Bone marrow (tissue), 2 donors: ENCODE measurements around the gene NLRC4.
"Not testable (repeated sequence)": the region's sequence is repeated elsewhere in the genome, so short reads cannot be mapped to it uniquely, and the experiment has no call there.

Experiments used
- DNase-seq, 2 donors: peaks; one replicate each; lab custom pipeline; 2025; lab: John Stamatoyannopoulos, UW

Gene NLRC4

DNA sequence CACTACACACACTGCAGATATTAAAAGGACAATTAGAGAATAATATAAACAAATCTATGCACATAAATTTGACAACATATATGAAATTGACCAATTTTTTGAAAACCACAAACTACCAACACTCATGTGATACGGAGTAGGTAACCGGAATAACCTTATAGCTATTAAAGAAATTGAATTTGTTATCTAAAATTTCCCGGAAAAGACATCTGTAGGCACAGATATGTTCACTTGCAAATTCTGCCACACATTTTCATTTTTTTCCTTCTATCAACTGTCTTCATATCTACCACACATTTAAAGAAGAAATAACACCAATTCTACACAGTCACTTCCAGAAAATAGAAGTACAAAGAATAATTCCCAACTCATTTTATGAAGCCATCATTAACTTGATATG is 22.4 kb downstream of the NLRC4 start:
- no peak for DNase-seq

- no peak for DNase-seq
Observed at GRCh38 chr2:32237996-32238395, 26.7 kb downstream of the NLRC4 start.

DNA sequence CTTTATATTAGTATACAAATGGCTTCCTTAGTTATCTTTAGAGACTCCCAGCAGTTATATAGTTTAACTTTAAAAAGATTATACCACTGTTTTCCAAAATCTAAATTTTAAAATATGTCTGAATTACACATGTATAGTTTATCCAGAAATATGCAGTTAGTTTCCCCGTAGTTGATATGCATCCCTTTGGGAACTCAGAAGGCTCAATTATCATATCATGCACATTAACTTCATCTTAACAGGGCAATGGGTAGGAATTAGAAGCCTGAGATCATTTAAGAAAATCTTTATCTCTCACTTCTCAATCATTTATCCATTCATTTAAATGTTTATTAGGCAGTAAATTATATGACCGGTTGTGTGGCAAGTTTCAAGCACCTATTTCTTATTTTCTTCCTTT is 27.2 kb downstream of the NLRC4 start:
- DNase-seq = no peak

- DNase-seq = no peak
Observed at GRCh38 chr2:32235315-32235714, 29.4 kb downstream of the NLRC4 start.

- DNase-seq = no peak
Observed at GRCh38 chr2:32231959-32232358, 32.7 kb downstream of the NLRC4 start.

- no peak for DNase-seq
Observed at GRCh38 chr2:32229635-32230034, 35.1 kb downstream of the NLRC4 start.

DNA sequence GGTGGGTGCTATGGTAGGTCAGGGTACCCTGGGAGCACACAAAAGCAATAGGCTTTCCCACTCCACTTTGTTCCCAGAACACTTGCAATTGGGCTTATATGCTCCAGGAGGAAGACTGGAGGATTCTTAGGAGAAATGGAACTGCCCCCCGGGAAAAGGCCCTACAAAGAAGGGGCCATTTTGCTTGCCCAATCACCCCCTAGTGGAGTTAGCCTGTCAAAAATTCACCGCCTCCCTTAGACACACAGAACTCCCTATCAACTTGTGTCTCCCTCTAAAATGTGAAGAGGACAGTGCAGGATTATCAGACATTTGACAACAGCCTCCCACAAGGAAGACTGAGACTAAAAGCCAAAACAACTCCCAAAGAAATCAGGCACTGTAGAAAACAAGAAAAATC is 36.5 kb downstream of the NLRC4 start:
- no peak for DNase-seq

- DNase-seq = no peak
Observed at GRCh38 chr2:32227492-32227891, 37.2 kb downstream of the NLRC4 start.

- no peak for DNase-seq
Observed at GRCh38 chr2:32222966-32223365, 41.7 kb downstream of the NLRC4 start.

- no peak for DNase-seq
Observed at GRCh38 chr2:32220445-32220844, 44.2 kb downstream of the NLRC4 start.

DNA sequence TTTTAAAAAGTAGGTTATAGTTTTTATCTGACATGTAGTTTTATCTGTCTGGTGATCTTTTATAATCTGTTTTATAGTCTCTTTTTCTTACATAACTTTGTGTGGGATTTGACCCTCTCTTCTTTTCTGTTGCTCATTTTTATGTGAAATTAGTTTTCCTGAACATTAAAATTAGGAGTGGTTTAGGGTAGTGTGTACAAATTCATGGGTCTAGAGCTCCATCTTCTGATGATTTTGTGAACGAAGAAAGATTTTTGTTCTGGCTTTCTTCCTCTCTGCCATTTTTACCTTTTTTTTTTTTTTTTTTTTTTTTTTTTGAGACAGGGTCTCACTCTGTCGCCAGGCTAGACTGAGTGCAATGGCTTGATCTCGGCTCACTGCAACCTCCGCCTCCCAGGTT is 52.4 kb downstream of the NLRC4 start:
- no peak for DNase-seq

- no peak for DNase-seq
Observed at GRCh38 chr2:32210767-32211408, 53.8 kb downstream of the NLRC4 start.

- DNase-seq = not testable (repeated sequence)
Observed at GRCh38 chr2:32203428-32203827, 61.3 kb downstream of the NLRC4 start.

DNA sequence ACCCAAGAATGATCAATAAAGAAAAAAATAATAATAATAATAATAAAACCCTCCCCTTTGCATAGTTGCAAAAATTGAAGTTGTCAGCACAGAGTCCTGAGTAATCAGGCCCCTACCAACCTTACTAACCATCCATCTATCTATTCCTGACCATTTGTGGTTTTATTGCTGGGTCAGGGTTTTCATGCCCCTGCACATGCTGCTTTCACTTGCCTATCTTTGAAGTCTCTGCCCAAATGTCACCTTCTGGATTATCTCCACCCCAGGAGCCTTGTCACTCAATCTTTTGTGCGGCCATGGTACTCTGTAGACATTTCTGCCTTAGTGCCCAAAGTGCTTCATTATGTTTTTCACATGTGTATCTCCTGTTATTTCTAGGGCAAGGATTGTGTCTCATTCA is 63.9 kb downstream of the NLRC4 start:
- DNase-seq = no peak

DNA sequence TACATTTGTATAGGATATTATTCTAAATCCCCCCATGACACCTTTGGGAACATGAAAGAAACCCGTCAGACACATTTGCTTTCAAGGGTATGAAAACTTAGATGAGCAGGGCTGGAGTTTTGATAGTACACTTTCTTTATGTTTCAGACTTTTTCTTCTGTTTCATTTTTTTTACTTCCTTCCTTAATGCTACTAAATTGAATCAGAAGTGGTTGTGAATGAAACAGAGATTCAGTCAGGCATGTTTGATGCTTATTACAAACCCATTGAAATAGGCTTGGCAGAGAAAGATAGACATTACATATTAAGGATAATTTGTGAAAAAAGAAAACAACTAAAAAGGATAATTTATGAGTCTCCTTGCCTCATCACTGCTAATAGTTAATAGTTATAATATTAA is 72.3 kb downstream of the NLRC4 start:
- no peak for DNase-seq

GRCh38 chr2:32189011-32189410 is 75.7 kb downstream of the NLRC4 start:
- no peak for DNase-seq

- no peak for DNase-seq
Observed at GRCh38 chr2:32182667-32183066, 82.0 kb downstream of the NLRC4 start.
